Measurements from ENCODE around the gene UCP3. TPM values are rescaled to one million over a fixed set of nuclear protein-coding genes. Genes with fewer than 3 reads are reported as not detected.

Gene UCP3
- total RNA-seq, 1 donor from 2014 or later: 2.0 TPM

DNA sequence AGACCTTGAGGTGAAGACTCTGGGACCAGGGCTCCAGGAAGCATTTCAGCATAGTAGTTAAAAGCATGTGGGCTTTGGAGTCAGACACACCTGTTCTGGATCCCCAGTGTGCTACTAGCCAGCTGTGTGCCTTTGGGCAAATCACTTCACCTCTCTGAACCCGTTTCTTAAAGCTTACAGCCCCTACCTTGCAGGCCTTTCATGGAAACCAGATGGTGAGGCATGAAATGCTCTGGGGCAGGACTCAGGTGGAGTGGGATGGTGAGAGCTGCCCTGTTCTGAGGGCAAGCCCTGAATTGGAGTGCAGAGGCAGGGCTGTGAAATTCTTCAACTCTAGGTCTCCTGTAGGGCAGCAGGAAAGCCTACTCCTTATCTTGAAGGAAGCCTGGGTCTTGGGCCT, 36.7 kb downstream of the UCP3 start:
- DNase-seq (ENCODE audit: low read depth) (no peak), FAIRE-seq (no peak)
- no peaks in the 10 kb centered on the region for H3K27me3 Mint-ChIP-seq (ENCODE audit: low read depth, unreplicated experiment)
- TF ChIP-seq, protein P1, sequence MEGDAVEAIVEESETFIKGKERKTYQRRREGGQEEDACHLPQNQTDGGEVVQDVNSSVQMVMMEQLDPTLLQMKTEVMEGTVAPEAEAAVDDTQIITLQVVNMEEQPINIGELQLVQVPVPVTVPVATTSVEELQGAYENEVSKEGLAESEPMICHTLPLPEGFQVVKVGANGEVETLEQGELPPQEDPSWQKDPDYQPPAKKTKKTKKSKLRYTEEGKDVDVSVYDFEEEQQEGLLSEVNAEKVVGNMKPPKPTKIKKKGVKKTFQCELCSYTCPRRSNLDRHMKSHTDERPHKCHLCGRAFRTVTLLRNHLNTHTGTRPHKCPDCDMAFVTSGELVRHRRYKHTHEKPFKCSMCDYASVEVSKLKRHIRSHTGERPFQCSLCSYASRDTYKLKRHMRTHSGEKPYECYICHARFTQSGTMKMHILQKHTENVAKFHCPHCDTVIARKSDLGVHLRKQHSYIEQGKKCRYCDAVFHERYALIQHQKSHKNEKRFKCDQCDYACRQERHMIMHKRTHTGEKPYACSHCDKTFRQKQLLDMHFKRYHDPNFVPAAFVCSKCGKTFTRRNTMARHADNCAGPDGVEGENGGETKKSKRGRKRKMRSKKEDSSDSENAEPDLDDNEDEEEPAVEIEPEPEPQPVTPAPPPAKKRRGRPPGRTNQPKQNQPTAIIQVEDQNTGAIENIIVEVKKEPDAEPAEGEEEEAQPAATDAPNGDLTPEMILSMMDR (IDR thresholded peaks at IDR 0.05; ENCODE audit: insufficient read depth, low read depth, low read length): no peak
- no peak for TF ChIP-seq EZH2 (IDR thresholded peaks at IDR 0.05; ENCODE audit: insufficient read depth, low read length)
- Histone ChIP-seq H3K27me3 (ENCODE audit: insufficient read depth, low read length) (no peaks in the 10 kb centered on the region), H3K36me3 (ENCODE audit: insufficient read depth, low read length) (no peaks in the 10 kb centered on the region), H3K4me2 (ENCODE audit: low read length) (no peak overlapping the region), H4K20me1 (ENCODE audit: insufficient read depth, low read length) (no peaks in the 10 kb centered on the region), H3K4me3 (ENCODE audit: insufficient read depth, low read depth, low read length) (no peak overlapping the region), H3K9ac (ENCODE audit: low read length) (no peak overlapping the region), H2AFZ (ENCODE audit: low read depth, low read length) (no peak overlapping the region), H3K27ac (ENCODE audit: low read depth, low read length) (no peak overlapping the region), H3K4me1 (ENCODE audit: insufficient read depth, low read length) (no peaks in the 10 kb centered on the region), H3K79me2 (ENCODE audit: insufficient read depth, low read length) (no peaks in the 10 kb centered on the region), H3K9me3 (ENCODE audit: insufficient read depth, low read depth, low read length) (no peaks in the 10 kb centered on the region)
- H3K4me1 Mint-ChIP-seq (ENCODE audit: low read depth, unreplicated experiment): peaks cover 6% of the 10 kb centered on the region
- peaks cover 25% of the 10 kb centered on the region for H3K36me3 Mint-ChIP-seq (ENCODE audit: low read depth, unreplicated experiment)
- H3K27ac Mint-ChIP-seq (ENCODE audit: unreplicated experiment): no peak overlapping the region
- H3K9me3 Mint-ChIP-seq (ENCODE audit: unreplicated experiment): no peaks in the 10 kb centered on the region
- H3K4me3 Mint-ChIP-seq (ENCODE audit: unreplicated experiment): no peak overlapping the region

DNA sequence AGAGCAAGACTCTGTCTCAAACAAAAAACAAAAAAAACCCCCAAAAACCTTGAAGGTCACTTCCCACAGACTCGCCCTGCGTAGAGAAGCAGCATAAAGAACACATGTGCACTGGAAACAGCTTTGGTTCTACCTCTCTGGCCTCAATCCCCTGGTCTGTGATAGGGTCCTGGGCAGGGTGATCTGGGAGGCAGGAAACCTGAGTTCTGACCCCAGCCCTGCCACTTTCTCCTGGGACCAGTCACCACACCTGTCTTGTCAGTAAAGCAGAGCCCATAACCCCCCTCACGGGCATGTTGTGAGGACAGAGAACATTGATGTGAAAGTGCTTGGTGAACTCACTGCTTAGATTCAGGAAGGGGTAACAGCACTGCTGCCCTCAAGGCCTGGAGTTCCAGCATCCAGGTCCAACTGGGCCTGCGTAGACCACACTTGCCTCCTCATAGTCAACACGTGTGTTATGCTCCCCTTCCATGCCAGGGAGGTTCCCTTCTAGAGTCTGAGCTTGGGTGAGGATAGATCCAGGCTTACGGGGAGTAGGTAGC, 37.6 kb downstream of the UCP3 start:
- H3K27ac Mint-ChIP-seq (ENCODE audit: unreplicated experiment): no peak overlapping the region
- TF ChIP-seq, protein P1 (IDR thresholded peaks at IDR 0.05; ENCODE audit: insufficient read depth, low read depth, low read length): no peak
- no peak for TF ChIP-seq EZH2 (IDR thresholded peaks at IDR 0.05; ENCODE audit: insufficient read depth, low read length)

DNA sequence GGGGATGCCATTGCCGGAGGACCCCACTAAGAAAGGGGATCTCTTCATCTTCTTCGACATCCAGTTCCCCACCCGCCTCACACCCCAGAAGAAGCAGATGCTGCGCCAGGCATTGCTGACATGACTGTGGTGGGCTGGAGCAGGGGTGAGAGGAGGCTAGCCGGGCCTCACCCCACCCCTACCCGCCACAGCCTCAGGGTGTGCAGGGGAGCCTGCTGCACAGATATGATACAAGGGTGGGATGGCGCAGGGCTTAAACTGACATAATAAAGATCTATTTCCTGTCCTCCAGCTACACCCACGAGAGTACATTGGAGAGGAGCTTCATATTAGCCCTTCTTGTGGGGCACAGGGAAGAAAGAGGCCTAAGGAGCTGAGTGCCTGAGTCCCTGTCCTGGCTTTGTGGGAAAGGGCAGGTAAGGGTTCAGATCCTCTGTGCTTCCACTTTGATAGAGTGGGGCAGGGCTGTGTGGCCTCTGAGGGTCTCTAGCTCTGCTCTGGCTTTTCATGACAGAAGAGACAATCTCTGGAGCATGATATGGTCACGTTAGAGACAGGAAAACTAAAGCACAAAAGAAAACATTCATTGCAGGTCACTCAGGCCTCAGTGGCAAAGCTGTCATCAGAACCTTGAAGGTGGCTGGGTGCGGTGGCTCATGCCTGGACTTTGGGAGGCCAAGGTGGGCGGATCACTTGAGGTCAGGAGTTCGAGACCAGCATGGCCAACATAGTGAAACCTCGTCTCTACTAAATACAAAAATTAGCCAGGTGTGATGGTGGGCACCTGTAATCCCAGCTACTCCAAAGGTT, 38.7 kb downstream of the UCP3 start:
- H3K4me3 Mint-ChIP-seq (ENCODE audit: unreplicated experiment): no peak overlapping the region
- H3K79me2 ChIP-seq (ENCODE audit: insufficient read depth, low read length): no peaks in the 10 kb centered on the region
- FAIRE-seq (no peak), DNase-seq (ENCODE audit: low read depth) (no peak)
- no peak overlapping the region for H3K27ac Mint-ChIP-seq (ENCODE audit: unreplicated experiment)
- H3K36me3 Mint-ChIP-seq (ENCODE audit: low read depth, unreplicated experiment): peaks cover 10% of the 10 kb centered on the region
- H3K27me3 Mint-ChIP-seq (ENCODE audit: low read depth, unreplicated experiment): no peaks in the 10 kb centered on the region
- H3K4me3 ChIP-seq (ENCODE audit: insufficient read depth, low read depth, low read length): no peak overlapping the region
- H3K4me1 ChIP-seq (ENCODE audit: insufficient read depth, low read length): no peaks in the 10 kb centered on the region
- no peaks in the 10 kb centered on the region for H3K9me3 ChIP-seq (ENCODE audit: insufficient read depth, low read depth, low read length)
- no peaks in the 10 kb centered on the region for H3K9me3 Mint-ChIP-seq (ENCODE audit: unreplicated experiment)
- H3K27ac ChIP-seq (ENCODE audit: low read depth, low read length): no peak overlapping the region
- no peaks in the 10 kb centered on the region for H3K27me3 ChIP-seq (ENCODE audit: insufficient read depth, low read length)
- H3K4me2 ChIP-seq (ENCODE audit: low read length): no peak overlapping the region
- no peak overlapping the region for H3K9ac ChIP-seq (ENCODE audit: low read length)
- no peaks in the 10 kb centered on the region for H4K20me1 ChIP-seq (ENCODE audit: insufficient read depth, low read length)
- no peaks in the 10 kb centered on the region for H3K36me3 ChIP-seq (ENCODE audit: insufficient read depth, low read length)
- no peak overlapping the region for H2AFZ ChIP-seq (ENCODE audit: low read depth, low read length)
- TF ChIP-seq, protein P1 (IDR thresholded peaks at IDR 0.05; ENCODE audit: insufficient read depth, low read depth, low read length): no peak
- TF ChIP-seq EZH2 (IDR thresholded peaks at IDR 0.05; ENCODE audit: insufficient read depth, low read length): no peak
- peaks cover 6% of the 10 kb centered on the region for H3K4me1 Mint-ChIP-seq (ENCODE audit: low read depth, unreplicated experiment)

More for the DNA sequence above, 37.6 kb downstream of the UCP3 start:
- Histone ChIP-seq H3K4me3 (ENCODE audit: insufficient read depth, low read depth, low read length) (no peak overlapping the region), H3K27ac (ENCODE audit: low read depth, low read length) (no peak overlapping the region), H3K79me2 (ENCODE audit: insufficient read depth, low read length) (no peaks in the 10 kb centered on the region), H3K36me3 (ENCODE audit: insufficient read depth, low read length) (no peaks in the 10 kb centered on the region), H2AFZ (ENCODE audit: low read depth, low read length) (no peak overlapping the region), H3K4me2 (ENCODE audit: low read length) (no peak overlapping the region), H3K27me3 (ENCODE audit: insufficient read depth, low read length) (no peaks in the 10 kb centered on the region), H3K9ac (ENCODE audit: low read length) (no peak overlapping the region), H4K20me1 (ENCODE audit: insufficient read depth, low read length) (no peaks in the 10 kb centered on the region), H3K4me1 (ENCODE audit: insufficient read depth, low read length) (no peaks in the 10 kb centered on the region), H3K9me3 (ENCODE audit: insufficient read depth, low read depth, low read length) (no peaks in the 10 kb centered on the region)
- Mint-ChIP-seq H3K9me3 (ENCODE audit: unreplicated experiment) (no peaks in the 10 kb centered on the region), H3K4me3 (ENCODE audit: unreplicated experiment) (no peak overlapping the region), H3K27me3 (ENCODE audit: low read depth, unreplicated experiment) (no peaks in the 10 kb centered on the region), H3K36me3 (ENCODE audit: low read depth, unreplicated experiment) (peaks cover 19% of the 10 kb centered on the region), H3K4me1 (ENCODE audit: low read depth, unreplicated experiment) (peaks cover 6% of the 10 kb centered on the region)
- no peak for DNase-seq (ENCODE audit: low read depth)
- FAIRE-seq: no peak
